ENCODE measurements around the gene MPP3. TPM values are rescaled to one million over a fixed set of nuclear protein-coding genes. Genes with fewer than 3 reads are reported as not detected.

MPP3 gene
- total RNA-seq, 4 donors from 2014 or later = 1.6 to 16.1 (median 10.5) TPM

- H3K36me3 ChIP-seq = no peaks in the 10 kb centered on the region
- no peak overlapping the region for H3K27ac ChIP-seq
- no peak for DNase-seq
- H3K9me3 ChIP-seq = no peaks in the 10 kb centered on the region
- TF ChIP-seq CTCF (IDR thresholded peaks at IDR 0.05) (no peak), POLR2A (IDR thresholded peaks at IDR 0.05) (no peak)
- H3K27me3 ChIP-seq = no peaks in the 10 kb centered on the region
- no peak overlapping the region for H3K4me3 ChIP-seq
- H3K4me1 ChIP-seq = no peaks in the 10 kb centered on the region
These were observed 24.2 kb upstream of the MPP3 start for GRCh38 chr17:43857141-43857540.

- no peak for DNase-seq
- H3K4me1 ChIP-seq = no peaks in the 10 kb centered on the region
- no peaks in the 10 kb centered on the region for H3K27me3 ChIP-seq
- no peaks in the 10 kb centered on the region for H3K9me3 ChIP-seq
- H3K27ac ChIP-seq = no peak overlapping the region
- H3K36me3 ChIP-seq = no peaks in the 10 kb centered on the region
- H3K4me3 ChIP-seq = no peak overlapping the region
- no peak for TF ChIP-seq POLR2A (IDR thresholded peaks at IDR 0.05)
These were observed 23.2 kb upstream of the MPP3 start for GRCh38 chr17:43856141-43856540.

GRCh38 chr17:43855061-43855460, 22.1 kb upstream of the MPP3 start:
- TF ChIP-seq CTCF (IDR thresholded peaks at IDR 0.05) = no peak
- TF ChIP-seq POLR2A (IDR thresholded peaks at IDR 0.05) = no peak
- Histone ChIP-seq H3K27ac (no peak overlapping the region), H3K36me3 (no peaks in the 10 kb centered on the region), H3K27me3 (no peaks in the 10 kb centered on the region), H3K4me3 (no peak overlapping the region), H3K4me1 (no peaks in the 10 kb centered on the region), H3K9me3 (no peaks in the 10 kb centered on the region)
- DNase-seq = peak in 1 of 3 donors; percentile 32

- Histone ChIP-seq H3K27me3 (no peaks in the 10 kb centered on the region), H3K27ac (no peak overlapping the region), H3K4me3 (no peak overlapping the region), H3K36me3 (no peaks in the 10 kb centered on the region), H3K4me1 (no peaks in the 10 kb centered on the region), H3K9me3 (no peaks in the 10 kb centered on the region)
- TF ChIP-seq CTCF (IDR thresholded peaks at IDR 0.05) (no peak), POLR2A (IDR thresholded peaks at IDR 0.05) (no peak)
- DNase-seq = no peak
These were observed 21.6 kb upstream of the MPP3 start for GRCh38 chr17:43854498-43854897.

GRCh38 chr17:43853546-43853945, 20.6 kb upstream of the MPP3 start:
- no peaks in the 10 kb centered on the region for H3K27me3 ChIP-seq
- no peak overlapping the region for H3K27ac ChIP-seq
- H3K36me3 ChIP-seq = no peaks in the 10 kb centered on the region
- no peaks in the 10 kb centered on the region for H3K4me1 ChIP-seq
- DNase-seq = no peak
- H3K4me3 ChIP-seq = no peak overlapping the region
- TF ChIP-seq POLR2A (IDR thresholded peaks at IDR 0.05) (no peak), CTCF (IDR thresholded peaks at IDR 0.05) (no peak)
- no peaks in the 10 kb centered on the region for H3K9me3 ChIP-seq

GRCh38 chr17:43852571-43852970, 19.6 kb upstream of the MPP3 start:
- peak in 1 of 3 donors; percentile 36 for DNase-seq
- no peak for TF ChIP-seq POLR2A (IDR thresholded peaks at IDR 0.05)

GRCh38 chr17:43849116-43849515, 16.2 kb upstream of the MPP3 start:
- DNase-seq = peak in 2 of 3 donors; percentile 23 to 28
- no peaks in the 10 kb centered on the region for H3K36me3 ChIP-seq
- H3K4me3 ChIP-seq = no peak overlapping the region
- no peak overlapping the region for H3K27ac ChIP-seq
- no peak for TF ChIP-seq CTCF (IDR thresholded peaks at IDR 0.05)
- no peak for TF ChIP-seq POLR2A (IDR thresholded peaks at IDR 0.05)
- H3K9me3 ChIP-seq = no peaks in the 10 kb centered on the region
- no peaks in the 10 kb centered on the region for H3K27me3 ChIP-seq
- H3K4me1 ChIP-seq = no peaks in the 10 kb centered on the region

More at GRCh38 chr17:43852571-43852970, 19.6 kb upstream of the MPP3 start:
- H3K9me3 ChIP-seq = no peaks in the 10 kb centered on the region
- H3K36me3 ChIP-seq = no peaks in the 10 kb centered on the region
- H3K4me3 ChIP-seq = no peak overlapping the region
- H3K27ac ChIP-seq = no peak overlapping the region
- no peaks in the 10 kb centered on the region for H3K27me3 ChIP-seq
- H3K4me1 ChIP-seq = no peaks in the 10 kb centered on the region
